Uterus (tissue), 2 donors: Measurements from ENCODE around the gene TRPC4.

Experiments
- POLR2A ChIP-seq, 2 donors: fragments of 450-650 bp; IDR thresholded peaks; one replicate each; pipeline ENCODE4 v1.6.1; 2016; ENCODE audit warnings: antibody characterized with exemption in 2 of 2, mild to moderate bottlenecking in 1 of 2, moderate library complexity in 1 of 2
- TF ChIP-seq, protein P1 (sequence below), 4 experiments: fragments of 200-600 bp in 2 of 4; fragments of 450-650 bp in 2 of 4; sonication (generic) in 2 of 4; IDR thresholded peaks; one replicate each; pipeline ENCODE4 v1.5.1; 2016 to 2019; ENCODE audit warnings: antibody characterized with exemption in 4 of 4, mild to moderate bottlenecking in 2 of 4, moderate library complexity in 1 of 4

DNA sequence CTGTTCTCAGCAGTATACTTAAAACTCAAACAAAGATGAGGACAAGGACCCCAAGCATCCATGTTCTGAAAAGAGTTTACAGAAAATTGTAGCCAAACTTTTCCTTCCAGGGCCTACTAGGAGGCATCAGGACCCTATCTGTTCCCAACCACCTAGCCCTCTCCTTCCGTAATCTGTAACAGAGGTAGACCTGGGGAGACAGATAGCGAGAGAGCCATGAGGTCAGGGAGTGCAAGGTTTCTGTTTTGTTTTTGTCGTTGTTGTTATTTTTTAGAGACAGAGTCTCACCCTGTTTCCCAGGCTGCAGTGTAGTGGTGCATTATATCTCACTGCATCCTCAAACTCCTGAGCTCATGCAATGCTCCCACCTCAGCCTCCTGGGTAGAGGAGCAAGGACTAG is 187.1 kb downstream of the TRPC4 start:
- TF ChIP-seq POLR2A (IDR thresholded peaks at IDR 0.05): no peak
- TF ChIP-seq, protein P1, sequence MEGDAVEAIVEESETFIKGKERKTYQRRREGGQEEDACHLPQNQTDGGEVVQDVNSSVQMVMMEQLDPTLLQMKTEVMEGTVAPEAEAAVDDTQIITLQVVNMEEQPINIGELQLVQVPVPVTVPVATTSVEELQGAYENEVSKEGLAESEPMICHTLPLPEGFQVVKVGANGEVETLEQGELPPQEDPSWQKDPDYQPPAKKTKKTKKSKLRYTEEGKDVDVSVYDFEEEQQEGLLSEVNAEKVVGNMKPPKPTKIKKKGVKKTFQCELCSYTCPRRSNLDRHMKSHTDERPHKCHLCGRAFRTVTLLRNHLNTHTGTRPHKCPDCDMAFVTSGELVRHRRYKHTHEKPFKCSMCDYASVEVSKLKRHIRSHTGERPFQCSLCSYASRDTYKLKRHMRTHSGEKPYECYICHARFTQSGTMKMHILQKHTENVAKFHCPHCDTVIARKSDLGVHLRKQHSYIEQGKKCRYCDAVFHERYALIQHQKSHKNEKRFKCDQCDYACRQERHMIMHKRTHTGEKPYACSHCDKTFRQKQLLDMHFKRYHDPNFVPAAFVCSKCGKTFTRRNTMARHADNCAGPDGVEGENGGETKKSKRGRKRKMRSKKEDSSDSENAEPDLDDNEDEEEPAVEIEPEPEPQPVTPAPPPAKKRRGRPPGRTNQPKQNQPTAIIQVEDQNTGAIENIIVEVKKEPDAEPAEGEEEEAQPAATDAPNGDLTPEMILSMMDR (IDR thresholded peaks at IDR 0.05): no peak
